NCI-H510A (cell line): ENCODE data around the gene ANKRD22.
A peak's percentile ranks its signal among the peaks of the same experiment; 100 is the strongest.
"Not testable (repeated sequence)": the region's sequence is repeated elsewhere in the genome, so short reads cannot be mapped to it uniquely, and the experiment has no call there.

Experiments used
- DNase-seq: peaks from one replicate; lab custom pipeline; 2025; lab: John Stamatoyannopoulos, UW

Gene ANKRD22

DNA sequence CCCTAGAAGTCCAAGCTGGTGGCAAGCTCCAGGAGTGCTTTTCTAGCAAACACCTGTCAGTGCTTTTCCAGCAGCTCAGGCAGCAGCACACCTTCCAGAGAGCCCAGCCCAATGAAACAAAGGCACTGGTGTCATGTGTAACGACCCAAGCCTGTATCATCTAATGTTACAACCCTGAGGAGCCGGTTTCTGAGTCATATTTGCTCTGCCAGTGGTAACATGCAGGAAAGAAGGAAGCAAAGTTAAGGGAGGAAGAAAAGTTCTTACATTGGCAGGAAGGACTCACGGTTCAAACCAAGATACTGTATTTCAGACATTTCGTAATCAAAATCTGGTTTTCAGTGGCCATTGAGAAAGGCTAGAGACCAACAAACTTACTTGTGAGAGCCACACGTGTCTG, at the start of gene ANKRD22:
TSS of gene ANKRD22 (minus strand) at position 139 of the 400 bp plus-strand sequence. CDS start 237 bp downstream, outside the sequence.
- peak; percentile 85 for DNase-seq

- DNase-seq, result no peak
These were observed 48.2 kb upstream of the ANKRD22 start for GRCh38 chr10:88899886-88900285.

GRCh38 chr10:88898727-88899126, 47.1 kb upstream of the ANKRD22 start:
- DNase-seq, result no peak

DNA sequence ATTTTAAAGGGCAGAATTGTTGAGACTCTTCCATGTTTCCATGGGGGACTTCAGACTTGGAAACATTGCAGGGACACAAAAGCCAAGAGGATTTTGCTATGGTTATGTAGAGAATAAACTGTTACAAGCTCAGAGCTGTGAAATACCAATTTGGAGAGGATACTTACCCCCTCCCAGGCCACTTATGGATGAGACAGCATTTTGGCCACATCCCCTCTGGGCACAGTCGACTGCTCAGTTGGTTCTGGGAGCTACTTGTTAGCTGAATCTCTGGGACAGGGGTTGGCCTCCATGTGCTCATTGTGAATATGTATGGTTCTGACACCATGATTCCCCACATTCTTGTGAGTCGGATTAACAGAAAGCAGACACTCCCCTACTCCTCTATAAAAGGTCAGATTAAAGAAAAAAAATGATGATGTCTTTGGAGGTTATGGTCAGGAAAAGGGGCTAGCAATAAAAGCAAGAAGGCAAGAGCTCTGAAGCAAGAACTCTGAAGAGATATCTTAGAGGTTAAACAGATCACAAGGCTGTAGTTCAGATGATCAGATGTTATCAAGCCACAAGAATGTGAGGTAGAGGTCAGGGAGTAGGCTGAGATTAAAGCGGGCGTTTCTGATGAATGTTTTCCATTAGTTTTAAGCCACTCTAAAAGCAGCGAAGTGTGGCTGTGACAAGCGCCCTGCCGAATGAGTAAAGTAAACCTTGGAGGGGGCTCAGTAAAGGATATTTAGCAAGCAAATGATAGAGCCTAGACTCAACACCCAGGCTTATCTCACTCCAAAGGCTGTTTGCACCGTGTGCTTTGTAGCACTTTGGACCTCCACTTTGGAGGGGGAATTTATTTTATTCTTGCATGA, 45.6 kb upstream of the ANKRD22 start:
- DNase-seq, result no peak

- DNase-seq, result no peak
These were observed 44.8 kb upstream of the ANKRD22 start for GRCh38 chr10:88896372-88896993.

DNA sequence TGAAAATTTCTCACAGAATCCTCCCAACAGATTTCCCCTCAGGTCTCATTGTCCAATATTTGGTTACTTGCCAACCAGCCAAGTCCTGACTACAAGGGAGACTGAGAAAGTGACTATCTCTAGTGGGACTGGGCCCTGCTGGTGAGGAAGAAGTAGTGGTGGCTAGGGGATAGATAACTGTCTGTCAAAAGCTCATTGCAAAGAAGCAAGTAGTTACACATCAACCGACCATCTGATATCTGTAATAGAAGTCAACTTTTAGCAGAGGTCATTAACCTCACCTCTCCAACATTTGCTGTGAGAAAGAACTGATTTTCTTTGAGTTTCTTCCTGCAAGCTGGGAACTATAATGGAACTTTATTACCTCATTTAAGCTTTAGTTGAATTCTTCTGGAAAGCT, 43.6 kb upstream of the ANKRD22 start:
- DNase-seq, result no peak

GRCh38 chr10:88893611-88894010, 42.0 kb upstream of the ANKRD22 start:
- DNase-seq, result no peak

DNA sequence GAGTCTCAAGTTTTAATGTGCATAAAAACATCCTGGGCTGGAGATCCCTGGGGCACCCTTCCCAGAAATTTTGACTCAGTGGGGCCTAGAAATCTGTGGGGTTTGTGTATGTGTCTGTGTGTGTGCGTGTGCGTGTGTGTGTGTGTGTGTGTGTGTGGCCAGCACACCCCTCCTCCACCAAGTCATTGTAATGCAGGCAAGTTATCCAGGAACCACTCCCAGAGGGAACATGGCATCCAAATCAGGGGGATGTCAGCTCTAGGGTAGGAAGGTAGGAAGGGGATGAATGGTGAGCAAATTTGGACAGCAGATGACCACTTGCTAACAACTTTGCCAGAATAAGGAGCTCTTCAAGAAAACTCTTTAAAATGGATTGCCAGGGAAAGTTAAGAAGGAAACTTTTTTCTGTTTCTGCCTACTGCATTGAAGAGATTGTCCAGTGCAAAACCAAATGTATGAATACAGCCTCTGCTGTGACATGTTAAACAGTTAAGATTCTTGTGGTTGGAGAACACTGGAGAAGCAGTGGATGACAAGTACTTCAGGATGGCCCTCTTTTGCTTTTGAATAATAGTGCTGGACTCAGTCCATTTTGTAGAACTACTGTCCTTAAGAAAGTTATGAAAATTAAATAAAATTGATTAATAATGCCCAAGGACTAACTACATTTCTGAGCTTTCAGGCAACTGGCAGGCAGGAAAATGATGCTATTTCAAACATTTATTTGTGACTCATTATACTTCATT, 40.8 kb upstream of the ANKRD22 start:
- DNase-seq, result no peak

DNA sequence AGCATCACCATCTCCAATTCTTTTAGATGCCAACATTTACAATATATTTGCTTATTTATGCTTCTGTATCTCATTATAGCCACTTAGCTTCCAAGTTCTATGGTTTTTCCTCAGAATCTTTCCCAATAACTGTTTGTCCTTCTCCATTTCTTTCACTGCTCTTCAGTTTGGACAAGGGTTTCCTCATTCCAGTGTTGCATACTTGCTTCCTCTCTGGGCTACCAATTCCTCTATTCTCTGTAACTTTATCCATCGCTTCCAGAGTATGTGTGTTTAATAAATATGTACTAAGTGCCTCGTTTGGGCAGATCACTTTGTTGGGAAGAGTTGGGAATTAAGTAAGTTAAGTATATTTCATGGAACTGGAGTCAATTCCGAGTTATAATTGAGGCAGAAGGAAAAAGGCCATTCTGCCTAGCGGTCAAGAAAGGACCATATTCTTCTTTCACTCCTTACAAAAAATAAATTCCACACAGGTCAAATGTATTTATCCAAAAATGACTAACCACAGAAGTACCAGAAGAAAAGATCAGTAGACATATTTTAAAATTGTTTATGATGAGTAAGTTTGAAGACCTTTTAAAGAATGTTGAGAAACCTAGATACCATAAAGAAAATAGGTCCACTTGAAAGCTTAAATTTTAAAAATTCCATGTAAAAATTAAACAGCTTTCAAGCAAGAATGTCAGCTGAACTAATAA, 39.2 kb upstream of the ANKRD22 start:
- no peak for DNase-seq

- no peak for DNase-seq
These were observed 38.1 kb upstream of the ANKRD22 start for GRCh38 chr10:88889559-88890337.

DNA sequence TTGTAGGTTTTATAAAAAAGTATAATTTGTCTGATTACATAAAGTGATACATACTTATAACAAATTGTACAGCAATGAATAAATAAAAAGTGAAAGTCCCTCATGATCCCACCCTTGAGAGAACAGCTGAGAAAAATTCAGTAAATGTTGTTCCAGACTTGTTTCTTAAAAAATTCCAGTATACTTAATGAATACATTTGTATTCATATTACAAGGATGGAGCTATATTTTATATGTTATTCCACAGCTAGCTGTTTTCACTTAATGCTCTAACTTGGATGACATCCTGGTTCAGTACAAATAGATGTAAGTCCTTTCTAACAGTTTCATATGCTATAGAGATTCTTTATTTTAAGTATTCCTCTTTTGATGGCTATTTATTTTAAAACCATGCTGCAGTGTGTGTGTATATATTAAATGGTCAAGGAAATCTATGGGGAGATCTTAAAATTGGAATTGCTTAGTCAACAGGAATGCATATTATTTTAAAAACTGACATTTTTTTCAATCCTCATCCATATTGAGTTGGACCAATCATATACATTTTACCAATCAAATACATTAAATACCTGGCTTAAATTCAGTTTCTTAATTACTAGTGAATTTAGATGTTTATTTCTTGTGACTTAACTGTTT, 37.3 kb upstream of the ANKRD22 start:
- no peak for DNase-seq

DNA sequence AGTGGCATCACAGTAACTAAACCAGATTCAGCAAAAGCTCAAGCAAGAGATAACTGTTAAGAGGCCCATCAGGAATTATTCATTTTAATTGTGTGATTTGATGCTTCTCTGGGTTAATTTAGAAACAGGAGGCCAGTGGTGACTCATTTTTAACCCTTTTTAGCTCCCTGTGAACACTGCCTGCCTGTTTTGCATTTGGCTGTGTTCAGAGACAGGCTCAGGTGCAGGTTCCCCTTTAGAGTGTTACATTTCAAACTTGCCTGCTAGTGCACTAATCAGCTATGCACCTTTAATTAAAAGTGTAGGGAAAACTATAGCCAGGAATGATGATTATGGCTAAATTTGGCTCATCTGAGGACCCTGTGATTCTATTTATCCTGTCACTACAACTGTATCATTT, 34.9 kb upstream of the ANKRD22 start:
- DNase-seq, result no peak

DNA sequence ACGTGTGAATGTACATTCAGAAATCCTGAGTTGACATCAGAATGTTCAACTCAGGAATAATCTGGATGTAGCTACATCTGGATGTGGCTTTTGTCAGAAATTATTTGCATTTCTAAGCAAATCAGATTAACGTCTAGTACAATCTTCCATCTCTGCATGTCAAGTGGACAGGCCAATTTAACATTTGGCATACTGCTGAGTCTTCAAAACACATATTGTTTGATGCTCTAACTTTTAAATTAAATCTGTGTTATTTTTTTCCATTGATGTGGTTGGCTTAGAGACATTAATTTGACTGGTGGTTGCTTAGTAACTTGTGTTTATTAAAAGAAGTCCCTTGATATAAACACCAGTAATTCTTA, 31.8 kb upstream of the ANKRD22 start:
- no peak for DNase-seq

DNA sequence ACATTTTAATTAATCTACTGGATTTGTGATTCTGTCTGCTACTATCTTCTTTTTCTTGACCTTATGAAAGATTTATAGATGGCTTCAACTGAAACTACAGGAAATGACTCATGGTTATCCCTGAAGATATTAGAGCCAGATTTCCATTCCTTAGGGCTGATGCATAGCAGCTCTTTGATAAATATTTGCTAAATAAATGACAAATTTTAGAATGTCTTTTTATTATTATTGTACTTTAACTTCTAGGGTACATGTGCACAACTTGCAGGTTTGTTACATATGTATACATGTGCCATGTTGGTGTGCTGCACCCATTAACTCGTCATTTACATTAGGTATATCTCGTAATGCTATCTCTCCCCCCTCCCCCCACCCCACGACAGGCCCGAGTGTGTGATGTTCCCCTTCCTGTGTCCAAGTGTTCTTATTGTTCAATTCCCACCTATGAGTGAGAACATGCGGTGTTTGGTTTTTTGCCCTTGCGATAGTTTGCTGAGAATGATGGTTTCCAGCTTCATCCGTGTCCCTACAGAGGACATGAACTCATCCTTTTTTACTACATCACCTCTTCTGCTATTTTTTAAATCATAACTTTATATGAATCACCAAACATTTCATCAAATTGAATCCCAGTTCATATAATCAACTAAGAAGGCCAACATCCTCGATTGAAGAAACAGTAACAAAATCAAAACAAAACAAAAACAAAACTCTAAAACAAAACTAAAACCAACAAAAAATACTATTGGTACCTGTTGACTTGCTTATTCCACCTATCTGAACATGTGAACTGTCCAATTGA, 31.2 kb upstream of the ANKRD22 start:
- not testable (repeated sequence) for DNase-seq

- no peak for DNase-seq
These were observed 30.4 kb upstream of the ANKRD22 start for GRCh38 chr10:88881922-88882645.

DNA sequence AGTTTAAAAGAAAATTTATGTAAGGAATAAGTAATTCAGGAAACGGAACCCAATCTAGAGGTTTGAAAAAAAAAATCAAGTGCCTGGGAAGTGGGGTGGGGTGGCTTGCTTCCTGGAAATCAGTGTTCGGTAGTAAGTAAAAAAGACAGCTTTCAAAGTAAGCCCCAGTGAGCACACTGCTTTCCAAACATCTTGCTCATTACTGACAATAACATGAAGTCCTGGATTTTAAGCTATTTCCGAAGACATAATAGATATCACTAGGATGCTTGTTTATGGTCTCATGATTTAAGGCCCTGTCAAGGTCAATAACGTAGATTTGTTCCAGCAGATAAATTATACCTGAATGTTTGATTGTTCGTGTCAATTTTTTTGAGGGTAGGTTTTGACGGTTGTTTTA, 29.7 kb upstream of the ANKRD22 start:
- no peak for DNase-seq

DNA sequence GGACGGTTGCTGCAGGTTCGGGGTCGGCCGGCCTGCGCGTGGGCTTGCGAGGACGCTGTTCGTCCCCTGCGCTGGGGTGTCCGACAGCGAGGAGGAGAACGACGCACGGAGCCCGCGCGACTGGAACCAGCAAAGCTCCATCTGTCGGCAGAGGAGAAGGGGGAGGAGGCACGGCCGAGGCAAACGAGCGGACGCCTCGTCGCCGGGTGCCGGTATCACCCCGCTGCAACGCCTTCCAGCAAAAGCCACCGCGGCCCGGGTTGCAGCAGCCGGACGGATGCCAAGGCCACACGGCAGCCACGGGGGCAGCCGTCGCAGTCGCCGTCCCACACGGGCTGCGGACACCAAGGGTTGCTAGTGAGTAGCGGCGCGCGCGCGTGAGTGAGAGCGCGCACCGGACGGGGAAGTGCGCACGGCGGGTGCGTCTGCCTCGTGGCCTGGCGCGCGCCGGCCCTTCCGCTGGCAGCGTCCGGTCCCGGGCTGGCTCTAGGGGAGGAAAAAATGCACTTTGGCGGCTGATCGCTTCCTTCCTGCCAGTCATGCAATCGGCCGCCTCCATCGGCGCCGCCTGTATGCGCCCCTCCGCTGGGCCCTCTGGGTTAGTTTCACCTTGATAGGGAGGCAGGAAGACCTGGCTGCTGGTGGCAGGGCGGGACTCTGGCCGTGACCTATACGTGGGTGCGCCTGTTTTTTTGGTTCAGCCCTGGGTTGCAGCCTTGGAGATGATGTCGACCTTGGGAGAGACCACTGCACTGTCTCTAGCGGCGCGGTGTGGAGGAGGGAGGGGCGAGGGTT, 28.8 kb upstream of the ANKRD22 start:
- DNase-seq, result peak; percentile 74

GRCh38 chr10:88879534-88880281, 28.1 kb upstream of the ANKRD22 start, which contains the start of gene STAMBPL1:
STAMBPL1 (plus strand) TSS chr10:88880245; CDS start chr10:88901709, 21,464 bp downstream.
- peak; percentile 53 for DNase-seq
